CD14-positive monocyte (primary cell): Measurements from ENCODE around the gene MESD. TPM values are rescaled to one million over a fixed set of nuclear protein-coding genes. Genes with fewer than 3 reads are reported as not detected.
A peak's percentile ranks its signal among the peaks of the same experiment; 100 is the strongest.

ENCODE experiments used
- DNase-seq, 3 donors: peaks; one replicate each; pipeline ENCODE4 v3.0.0-alpha.2; 2011 to 2022
- H2AFZ ChIP-seq: 2 replicates; pipeline ENCODE4 v1.6.0; 2012; ENCODE audit warnings: mild to moderate bottlenecking, low read depth, low read length, inconsistent platforms; ENCODE audit not compliant: insufficient read depth, poor library complexity, severe bottlenecking
- H3K27ac ChIP-seq, 2 donors: 1 replicate in 1 of 2; 2 replicates in 1 of 2; pipeline ENCODE4 v1.5.1; 2012 to 2013; ENCODE audit warnings: low read length in 2 of 2, control low read depth in 1 of 2, inconsistent platforms in 1 of 2, low read depth in 1 of 2, mild to moderate bottlenecking in 1 of 2
- H3K27me3 ChIP-seq, 2 donors: one replicate each; pipeline versions ENCODE4 v1.6.0 to v1.6.1; 2011 to 2013; ENCODE audit warnings: low read length in 2 of 2; ENCODE audit not compliant: control insufficient read depth in 2 of 2, insufficient read depth in 2 of 2
- H3K36me3 ChIP-seq, 2 donors: replicated peaks in 1 of 2; 1 replicate in 1 of 2; 2 replicates in 1 of 2; pipeline versions ENCODE4 v1.5.1 to v1.6.1; 2012 to 2013; ENCODE audit warnings: low read length in 2 of 2, control low read depth in 1 of 2, inconsistent platforms in 1 of 2, mild to moderate bottlenecking in 1 of 2; ENCODE audit not compliant: insufficient read depth in 2 of 2, control insufficient read depth in 1 of 2
- H3K4me1 ChIP-seq, 2 donors: 1 replicate in 1 of 2; 2 replicates in 1 of 2; pipeline versions ENCODE4 v1.5.1 to v1.6.1; 2012 to 2013; ENCODE audit warnings: low read length in 2 of 2, control low read depth in 1 of 2, inconsistent platforms in 1 of 2, mild to moderate bottlenecking in 1 of 2, moderate library complexity in 1 of 2; ENCODE audit not compliant: insufficient read depth in 2 of 2, control insufficient read depth in 1 of 2
- H3K4me2 ChIP-seq: replicated peaks from 2 replicates; pipeline ENCODE3; 2012; ENCODE audit warnings: low read length, moderate library complexity, mild to moderate bottlenecking; ENCODE audit not compliant: poor library complexity, severe bottlenecking; ENCODE audit errors: extremely low read depth
- H3K4me3 ChIP-seq, 3 experiments: fragments of 200-600 bp in 1 of 3; sonication (generic) in 1 of 3; replicated peaks in 1 of 3; 1 replicate in 2 of 3; 2 replicates in 1 of 3; pipeline ENCODE4 v1.5.1; 2011 to 2013; ENCODE audit warnings: low read length in 3 of 3, mild to moderate bottlenecking in 3 of 3, control low read depth in 2 of 3, low read depth in 2 of 3, inconsistent platforms in 1 of 3, moderate library complexity in 1 of 3
- H3K79me2 ChIP-seq: 2 replicates; pipeline ENCODE4 v1.6.0; 2012; ENCODE audit warnings: mild to moderate bottlenecking, control low read depth, inconsistent platforms, low read length, moderate library complexity; ENCODE audit not compliant: insufficient read depth
- H3K9ac ChIP-seq: 2 replicates; pipeline ENCODE4 v1.6.0; 2017; ENCODE audit warnings: low read length, mild to moderate bottlenecking; ENCODE audit not compliant: insufficient read depth, poor library complexity, severe bottlenecking
- H3K9me3 ChIP-seq, 2 donors: replicated peaks in 1 of 2; 1 replicate in 1 of 2; 2 replicates in 1 of 2; pipeline versions ENCODE4 v1.5.1 to v1.6.1; 2012 to 2013; ENCODE audit warnings: low read length in 2 of 2, control low read depth in 1 of 2; ENCODE audit not compliant: control insufficient read depth in 1 of 2, insufficient read depth in 1 of 2
- H4K20me1 ChIP-seq: 2 replicates; pipeline ENCODE4 v1.6.0; 2012; ENCODE audit warnings: mild to moderate bottlenecking, low read length, control low read depth, moderate library complexity; ENCODE audit not compliant: insufficient read depth
- H3K27ac Mint-ChIP-seq, 7 donors: one replicate each; pipeline ENCODE4 v1.8.0; 2020; ENCODE audit warnings: mild to moderate bottlenecking in 7 of 7, mixed read lengths in 7 of 7, moderate library complexity in 6 of 7, inconsistent platforms in 2 of 7
- H3K27me3 Mint-ChIP-seq, 3 donors: one replicate each; pipeline ENCODE4 v1.8.0; 2021 to 2022; ENCODE audit warnings: low read depth in 3 of 3, mild to moderate bottlenecking in 3 of 3, mixed read lengths in 3 of 3, moderate library complexity in 3 of 3, inconsistent platforms in 1 of 3
- H3K36me3 Mint-ChIP-seq, 2 donors: one replicate each; pipeline ENCODE4 v1.8.0; 2020; ENCODE audit warnings: mixed read lengths in 2 of 2, inconsistent platforms in 1 of 2, mild to moderate bottlenecking in 1 of 2
- H3K4me1 Mint-ChIP-seq: one replicate; pipeline ENCODE4 v1.8.0; 2020; ENCODE audit warnings: mild to moderate bottlenecking, mixed read lengths
- H3K4me3 Mint-ChIP-seq, 2 donors: one replicate each; pipeline ENCODE4 v1.8.0; 2020; ENCODE audit warnings: mild to moderate bottlenecking in 2 of 2, mixed read lengths in 2 of 2, moderate library complexity in 1 of 2
- H3K9me3 Mint-ChIP-seq, 7 donors: one replicate each; pipeline ENCODE4 v1.8.0; 2020 to 2022; ENCODE audit warnings: mixed read lengths in 7 of 7, mild to moderate bottlenecking in 6 of 7, moderate library complexity in 6 of 7, inconsistent platforms in 2 of 7
- WGBS: methylation state at CpG from one replicate; pipeline ENCODE4 v1.1.5; 2013; ENCODE audit warnings: missing lambda C conversion rate; ENCODE audit not compliant: insufficient coverage; 5-methylcytosine and 5-hydroxymethylcytosine counted together
- intact Hi-C, 2 donors: fragments of 100-400 bp; cut with micrococcal nuclease; formaldehyde crosslinking; loops; one replicate each; pipeline versions ENCODE4 v1.15.0 to v1.15.1; 2023
- polyA plus RNA-seq, 3 donors: library from polyadenylated mRNA; depleted of rRNA in 1 of 3; unstranded in 2 of 3; stranded (reverse) in 1 of 3; fragments of 300-500 nt in 2 of 3; fragments of >200 nt in 1 of 3; fragmentation: Illumina TruSeq in 2 of 3; gene quantifications; 1 replicate in 2 of 3; 2 replicates in 1 of 3; pipeline ENCODE4 v1.2.3, GENCODE V29; 2012 to 2021
- TF ChIP-seq, protein P1 (sequence below): fragments of 200-600 bp; IDR thresholded peaks from one replicate; pipeline ENCODE4 v1.8.0; 2022; ENCODE audit warnings: antibody characterized with exemption, mild to moderate bottlenecking

The MESD gene
- polyA plus RNA-seq, 3 donors, result 5.6 to 15.7 (median 13.1) TPM

- Histone ChIP-seq H3K36me3 (no peaks in the 10 kb centered on the region), H3K4me2 (no peak overlapping the region), H3K9me3 (no peaks in the 10 kb centered on the region), H2AFZ (no peak overlapping the region), H4K20me1 (no peaks in the 10 kb centered on the region), H3K9ac (no peak overlapping the region), H3K27ac (no peak overlapping the region), H3K4me3 (no peak overlapping the region), H3K79me2 (no peaks in the 10 kb centered on the region), H3K4me1 (peaks cover 35 to 44% of the 10 kb centered on the region in 2 donors), H3K27me3 (no peaks in the 10 kb centered on the region)
- no peaks in the 10 kb centered on the region for H3K9me3 Mint-ChIP-seq
- H3K27me3 Mint-ChIP-seq, result no peaks in the 10 kb centered on the region
- DNase-seq, result no peak
- intact Hi-C loops, result loop anchor here in 1 of 2 donors (5.0 kb wide), 1 partner anchor 34 kb away; the partner anchor contains the start of gene MESD
- H3K36me3 Mint-ChIP-seq, result peaks cover 0 to 3% of the 10 kb centered on the region in 2 donors
- 98% methylated on average over 5 of the region's 7 CpGs for WGBS
- peaks cover 35% of the 10 kb centered on the region for H3K4me1 Mint-ChIP-seq
- peak overlapping the region in 1 of 7 donors; percentile 38 for H3K27ac Mint-ChIP-seq
- no peak overlapping the region for H3K4me3 Mint-ChIP-seq
- TF ChIP-seq, protein P1, sequence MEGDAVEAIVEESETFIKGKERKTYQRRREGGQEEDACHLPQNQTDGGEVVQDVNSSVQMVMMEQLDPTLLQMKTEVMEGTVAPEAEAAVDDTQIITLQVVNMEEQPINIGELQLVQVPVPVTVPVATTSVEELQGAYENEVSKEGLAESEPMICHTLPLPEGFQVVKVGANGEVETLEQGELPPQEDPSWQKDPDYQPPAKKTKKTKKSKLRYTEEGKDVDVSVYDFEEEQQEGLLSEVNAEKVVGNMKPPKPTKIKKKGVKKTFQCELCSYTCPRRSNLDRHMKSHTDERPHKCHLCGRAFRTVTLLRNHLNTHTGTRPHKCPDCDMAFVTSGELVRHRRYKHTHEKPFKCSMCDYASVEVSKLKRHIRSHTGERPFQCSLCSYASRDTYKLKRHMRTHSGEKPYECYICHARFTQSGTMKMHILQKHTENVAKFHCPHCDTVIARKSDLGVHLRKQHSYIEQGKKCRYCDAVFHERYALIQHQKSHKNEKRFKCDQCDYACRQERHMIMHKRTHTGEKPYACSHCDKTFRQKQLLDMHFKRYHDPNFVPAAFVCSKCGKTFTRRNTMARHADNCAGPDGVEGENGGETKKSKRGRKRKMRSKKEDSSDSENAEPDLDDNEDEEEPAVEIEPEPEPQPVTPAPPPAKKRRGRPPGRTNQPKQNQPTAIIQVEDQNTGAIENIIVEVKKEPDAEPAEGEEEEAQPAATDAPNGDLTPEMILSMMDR, result no peak
These were observed 31.7 kb upstream of the MESD start for GRCh38 chr15:81021321-81021720.

- H4K20me1 ChIP-seq, result no peaks in the 10 kb centered on the region
- Mint-ChIP-seq H3K27me3 (peaks cover 0 to 4% (median 0%) of the 10 kb centered on the region in 3 donors), H3K4me3 (no peak overlapping the region), H3K9me3 (no peaks in the 10 kb centered on the region), H3K36me3 (no peaks in the 10 kb centered on the region), H3K4me1 (peaks cover 16% of the 10 kb centered on the region), H3K27ac (no peak overlapping the region)
- peaks cover 9 to 15% of the 10 kb centered on the region in 2 donors for H3K4me1 ChIP-seq
- TF ChIP-seq, protein P1, result no peak
- H3K9me3 ChIP-seq, result no peaks in the 10 kb centered on the region
- no peak overlapping the region for H3K27ac ChIP-seq
- no peaks in the 10 kb centered on the region for H3K79me2 ChIP-seq
- no peak overlapping the region for H3K9ac ChIP-seq
- no peaks in the 10 kb centered on the region for H3K36me3 ChIP-seq
- H3K27me3 ChIP-seq, result no peaks in the 10 kb centered on the region
- DNase-seq, result no peak
- H2AFZ ChIP-seq, result no peak overlapping the region
- H3K4me3 ChIP-seq, result no peak overlapping the region
- 100% methylated on average over 1 of the region's 2 CpGs for WGBS
- intact Hi-C loops, result no loop called here
- H3K4me2 ChIP-seq, result no peak overlapping the region
These were observed 28.6 kb upstream of the MESD start for GRCh38 chr15:81018197-81018596.
